ENCODE measurements around the gene GPS1.
A peak's percentile ranks its signal among the peaks of the same experiment; 100 is the strongest.

GPS1 gene

DNA sequence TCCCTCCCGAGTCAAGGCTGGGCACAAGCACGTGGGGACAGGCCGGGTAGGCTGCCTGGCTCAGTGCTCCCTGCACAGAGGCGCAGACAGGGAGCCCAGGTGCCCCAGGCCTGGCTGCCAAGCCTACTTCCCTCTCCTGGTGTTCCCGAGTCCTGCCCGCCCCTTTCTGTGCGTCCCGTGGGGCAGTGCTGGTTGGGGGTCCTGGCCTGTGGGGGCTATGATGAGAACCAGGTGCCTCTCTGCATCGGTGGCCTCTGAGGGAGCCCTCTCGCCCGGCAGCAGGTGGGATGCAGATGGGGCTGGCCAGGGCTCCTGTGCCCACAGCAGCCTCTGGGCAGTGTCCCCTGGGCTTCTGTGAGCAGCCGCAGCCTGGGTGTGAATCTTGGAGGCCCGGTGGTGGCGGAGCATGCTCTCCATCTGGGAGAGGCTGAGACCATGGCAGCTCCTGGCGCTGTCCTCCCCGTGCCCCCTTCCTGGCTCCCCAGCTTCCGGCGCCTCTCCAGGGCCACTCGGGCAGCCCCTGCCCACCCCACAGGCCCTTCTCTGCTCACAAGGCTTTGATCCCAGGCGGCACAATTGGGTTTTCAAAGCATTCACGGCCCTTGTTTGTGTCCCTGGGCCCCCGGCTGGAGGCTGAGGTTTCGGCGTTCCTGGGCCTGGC, 36.3 kb upstream of the GPS1 start:
- no peak for DNase-seq

- no peak for DNase-seq
These were observed 35.4 kb upstream of the GPS1 start for GRCh38 chr17:82016061-82016874.

DNA sequence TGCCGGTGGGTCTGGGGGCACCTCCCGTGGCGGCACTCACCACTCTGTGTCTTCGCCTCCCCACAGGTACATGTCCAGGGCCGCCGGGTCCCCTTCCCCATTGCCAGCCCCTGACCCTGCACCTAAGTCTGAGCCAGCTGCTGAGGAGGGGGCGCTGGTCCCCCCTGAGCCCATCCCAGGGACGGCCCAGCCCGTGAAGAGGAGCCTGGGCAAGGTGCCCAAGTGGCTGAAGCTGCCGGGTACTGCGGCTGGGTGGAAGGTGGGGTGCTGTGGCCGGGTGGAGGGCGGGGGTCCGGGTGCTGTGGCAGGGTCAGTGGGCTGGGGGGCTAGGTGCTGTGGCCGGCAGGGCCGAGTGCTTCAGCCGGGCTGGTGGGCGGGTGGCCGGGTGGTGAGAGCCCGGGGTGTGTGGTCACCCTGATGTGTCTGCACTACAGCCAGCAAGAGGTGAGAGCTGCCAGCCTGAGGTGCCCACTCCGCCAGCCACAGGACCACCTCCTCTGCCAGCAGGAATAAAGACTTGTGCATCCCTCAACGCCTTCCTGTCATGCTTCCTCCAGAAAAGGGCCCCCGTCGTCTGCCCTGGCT, 34.7 kb upstream of the GPS1 start:
- DNase-seq, result no peak

GRCh38 chr17:82017612-82018151, 34.0 kb upstream of the GPS1 start:
- no peak for DNase-seq

DNA sequence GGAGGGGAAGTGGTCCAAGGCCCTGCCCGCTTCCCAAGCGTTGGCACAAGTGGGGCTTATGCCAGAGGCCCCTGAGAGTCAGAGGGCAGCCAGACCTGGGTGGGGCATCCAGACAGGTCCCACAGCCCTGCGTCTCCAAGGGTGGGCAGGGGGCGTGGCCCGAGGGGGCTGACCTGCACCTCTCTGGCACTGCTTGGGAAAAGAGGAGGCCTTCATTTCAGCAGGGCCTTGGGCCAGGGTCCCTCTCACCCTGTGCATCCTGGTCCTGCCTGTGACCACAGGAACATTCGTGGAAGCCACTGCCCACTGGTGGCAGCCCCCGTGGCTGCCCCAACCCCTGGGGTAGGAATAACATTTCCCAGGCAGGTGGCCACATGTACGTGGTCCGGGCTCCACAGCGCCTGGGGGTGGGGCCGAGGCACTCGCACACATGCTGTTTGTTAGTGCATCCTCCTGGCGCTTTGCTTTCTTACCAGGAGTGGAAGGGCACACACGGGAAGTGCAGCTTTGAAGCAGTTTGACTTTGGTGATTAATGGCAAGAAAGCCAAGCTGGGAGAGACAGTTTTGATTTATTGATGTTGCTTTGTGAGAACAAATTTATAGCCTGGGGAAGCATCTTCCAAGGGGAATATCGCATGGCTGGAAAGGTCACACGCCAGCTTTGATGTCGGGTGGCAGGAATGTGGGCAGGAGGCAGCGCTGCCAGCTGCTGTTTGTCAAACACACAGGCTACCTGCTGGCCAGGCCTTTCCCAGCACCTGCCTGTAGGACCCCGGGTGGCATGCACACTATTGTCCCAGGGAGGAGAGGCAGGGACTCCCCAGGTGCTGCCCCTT, 33.3 kb upstream of the GPS1 start:
- DNase-seq, result no peak

- no peak for DNase-seq
These were observed 32.6 kb upstream of the GPS1 start for GRCh38 chr17:82018989-82019689.

- peak; percentile 89 for DNase-seq
These were observed 31.8 kb upstream of the GPS1 start for GRCh38 chr17:82019690-82020571.

GRCh38 chr17:82020572-82021106, 31.1 kb upstream of the GPS1 start:
- DNase-seq, result no peak

DNA sequence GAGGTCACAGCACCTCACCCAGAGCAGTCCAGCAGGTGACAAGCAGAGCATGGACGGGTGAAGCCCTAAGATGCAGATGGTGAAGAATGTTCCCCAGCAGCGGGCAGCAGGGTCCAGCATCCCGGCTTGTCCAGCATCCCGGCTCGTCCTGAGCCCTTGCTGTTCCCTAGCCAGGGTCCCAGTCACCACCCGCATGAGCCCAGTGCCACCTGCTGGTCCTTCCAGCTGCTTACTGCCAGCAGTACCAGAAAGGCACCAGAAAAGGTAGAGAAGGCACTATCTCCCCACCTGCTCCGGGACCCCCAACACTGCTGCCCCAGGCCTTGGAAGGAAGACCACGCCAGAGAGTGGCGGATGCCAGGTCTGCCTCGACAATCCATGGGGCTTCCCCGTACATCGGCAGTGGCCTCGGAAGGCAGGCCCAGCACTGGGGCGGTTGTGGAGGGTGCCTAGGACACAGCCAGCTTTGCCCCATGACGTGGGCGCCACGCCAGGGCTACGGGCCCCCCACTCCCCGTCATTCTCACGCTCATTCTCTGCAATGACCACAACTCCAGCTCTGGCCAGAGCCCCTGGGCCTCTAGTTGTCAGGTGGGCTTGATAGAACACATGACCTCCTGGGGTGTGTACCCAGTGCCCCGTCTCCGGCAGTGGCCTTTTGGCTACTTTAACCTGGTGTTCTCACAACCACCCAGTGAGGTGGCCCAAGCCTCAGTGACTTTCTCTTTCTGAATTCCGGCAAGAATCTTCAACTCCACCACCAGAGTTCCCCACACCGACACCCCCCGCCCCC, 30.4 kb upstream of the GPS1 start:
- DNase-seq, result peak; percentile 84

- no peak for DNase-seq
These were observed 29.8 kb upstream of the GPS1 start for GRCh38 chr17:82021900-82022309.

- DNase-seq, result no peak
These were observed 29.3 kb upstream of the GPS1 start, which contains the start of gene CENPX for GRCh38 chr17:82022310-82022980. CENPX (minus strand) TSS chr17:82022878; CDS start chr17:82022861, 17 bp downstream.

GRCh38 chr17:82022981-82023446, 28.7 kb upstream of the GPS1 start, which contains the start of gene LRRC45:
LRRC45 (plus strand) TSS chr17:82023305; CDS start chr17:82023644, 339 bp downstream.
- DNase-seq, result peak; percentile 100

DNA sequence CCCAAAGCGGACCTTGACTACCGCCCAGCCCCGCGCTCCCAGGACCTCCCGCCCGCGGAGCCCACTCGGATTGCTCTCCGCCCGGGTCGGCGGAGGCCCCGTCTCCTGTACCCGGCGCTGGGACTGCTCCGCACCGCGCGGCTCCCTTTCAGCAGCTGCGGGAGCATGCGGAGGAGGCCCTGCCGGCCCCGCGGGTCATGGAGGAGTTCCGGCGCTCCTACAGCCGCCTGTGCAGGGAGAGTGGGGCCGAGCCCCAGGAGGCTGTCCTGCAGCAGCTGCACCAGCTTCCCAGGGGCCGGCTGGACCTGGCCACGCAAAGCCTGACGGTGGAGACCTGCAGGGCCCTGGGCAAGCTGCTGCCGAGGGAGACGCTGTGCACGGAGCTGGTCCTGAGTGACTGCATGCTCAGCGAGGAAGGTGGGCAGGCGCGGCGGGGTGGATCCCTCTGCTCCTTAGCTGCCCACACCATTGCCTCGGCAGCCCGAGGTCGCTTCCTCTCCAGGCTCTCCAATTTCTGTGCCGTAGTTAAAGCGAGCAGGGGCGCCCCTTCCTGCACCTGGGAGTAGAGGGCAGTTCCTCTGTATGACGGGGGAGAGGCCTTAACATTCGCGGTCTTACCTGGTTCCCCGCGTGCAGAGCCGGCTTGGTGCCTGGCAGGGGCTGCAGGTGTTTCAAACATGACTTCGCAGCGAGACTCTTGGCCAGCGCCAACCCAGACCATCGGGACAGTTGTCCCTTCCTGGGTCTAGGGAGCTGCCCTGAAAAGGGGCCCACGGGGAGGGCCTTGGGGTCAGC, 28.1 kb upstream of the GPS1 start:
- DNase-seq, result peak; percentile 74

GRCh38 chr17:82024859-82025258, 26.8 kb upstream of the GPS1 start:
- no peak for DNase-seq

DNA sequence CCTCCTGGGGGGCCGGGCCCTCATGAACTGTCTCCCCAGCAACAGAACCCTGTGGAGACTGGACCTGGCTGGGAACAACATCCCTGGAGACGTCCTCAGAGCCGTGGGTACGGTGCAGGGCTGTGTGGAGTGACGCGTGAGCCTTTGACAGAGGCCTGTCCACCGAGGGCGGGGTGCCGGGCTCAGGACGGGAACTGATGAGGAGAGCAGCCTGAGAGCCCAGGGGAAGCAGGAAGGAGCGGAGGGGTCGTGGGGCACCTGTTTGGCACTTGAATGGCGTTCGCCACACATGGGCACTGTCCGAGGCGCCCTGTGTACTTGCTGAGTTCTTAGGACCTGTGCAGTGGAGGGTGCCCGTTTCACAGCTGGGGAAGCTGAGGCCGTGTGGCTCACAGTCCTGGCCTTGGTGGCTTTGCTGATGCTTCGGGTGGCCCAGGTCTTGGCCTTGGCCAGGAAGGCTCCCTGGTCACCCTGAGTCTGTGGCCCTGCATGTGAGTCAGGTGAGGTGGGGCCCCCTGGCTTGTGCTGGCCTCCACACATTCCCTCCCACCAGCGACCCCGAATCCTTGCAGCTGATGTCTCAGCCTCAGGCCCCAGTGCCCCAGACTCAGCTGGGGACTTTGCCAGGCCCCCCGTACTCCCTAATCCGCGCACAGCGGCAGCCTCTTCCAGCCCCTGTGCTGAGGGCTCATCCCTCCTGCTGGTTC, 26.1 kb upstream of the GPS1 start:
- DNase-seq, result no peak

- no peak for DNase-seq
These were observed 23.5 kb upstream of the GPS1 start for GRCh38 chr17:82028246-82028645.

DNA sequence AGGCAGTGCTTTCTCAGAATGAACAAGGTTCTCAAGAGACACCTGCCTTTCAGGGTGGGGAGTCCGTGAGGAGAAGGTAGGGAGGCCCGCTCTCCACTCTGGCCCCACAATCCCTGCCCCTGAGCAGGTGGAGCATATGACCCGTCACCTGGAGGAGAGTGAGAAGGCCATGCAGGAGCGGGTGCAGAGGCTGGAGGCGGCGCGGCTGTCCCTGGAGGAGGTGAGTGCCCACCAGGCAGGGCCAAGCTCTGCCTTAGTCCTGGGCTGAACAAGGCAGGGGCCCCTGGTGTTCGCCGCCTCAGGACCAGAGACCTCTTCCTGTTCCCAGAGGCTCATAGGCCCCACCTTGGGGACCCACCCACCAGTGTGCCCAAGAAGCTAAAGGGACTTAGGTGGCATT, 22.7 kb upstream of the GPS1 start:
- DNase-seq, result no peak
